ENCODE results near the gene EHHADH.
"Not testable (repeated sequence)": the region's sequence is repeated elsewhere in the genome, so short reads cannot be mapped to it uniquely, and the experiment has no call there.

EHHADH gene

DNA sequence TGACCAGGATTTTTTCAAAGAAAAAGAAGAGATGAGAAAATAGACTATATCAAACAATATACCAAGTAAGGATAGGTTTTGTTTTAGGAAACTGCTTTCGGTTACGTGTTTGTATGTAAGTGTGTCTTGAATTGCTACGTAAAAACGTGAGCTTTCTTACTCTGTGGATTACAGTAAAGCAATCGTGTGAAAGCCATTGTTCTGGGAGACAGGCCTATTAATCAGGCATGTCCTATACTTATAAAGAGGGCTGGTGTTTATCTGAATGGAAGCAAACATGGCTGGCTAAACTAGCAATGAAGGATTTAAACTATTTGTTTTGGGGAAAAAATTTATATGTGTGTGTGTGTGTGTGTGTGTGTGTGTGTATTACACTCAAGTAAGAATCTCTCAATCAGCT is 2.6 kb downstream of the EHHADH start:
- peak in 2 of 3 experiments; percentile 9 to 59 for DNase-seq

DNA sequence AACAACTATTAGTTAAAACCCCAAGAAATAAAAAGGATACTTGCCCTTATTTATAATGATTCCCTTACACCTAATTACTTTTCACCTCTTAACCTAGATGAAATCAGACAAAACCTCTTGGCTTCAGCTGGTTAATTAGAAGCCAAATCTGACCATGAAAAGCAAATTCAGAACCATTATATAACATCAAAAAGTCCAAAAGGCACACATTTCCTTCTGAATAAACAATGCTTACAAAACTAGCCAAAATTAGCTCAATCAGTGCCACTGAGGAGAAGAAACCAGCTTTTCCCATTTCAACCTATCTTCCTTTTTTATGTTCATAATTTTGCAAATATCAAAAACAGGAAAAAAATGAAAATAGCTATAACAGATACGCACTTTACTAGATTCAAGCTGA is 3.2 kb downstream of the EHHADH start:
- DNase-seq: no peak

DNA sequence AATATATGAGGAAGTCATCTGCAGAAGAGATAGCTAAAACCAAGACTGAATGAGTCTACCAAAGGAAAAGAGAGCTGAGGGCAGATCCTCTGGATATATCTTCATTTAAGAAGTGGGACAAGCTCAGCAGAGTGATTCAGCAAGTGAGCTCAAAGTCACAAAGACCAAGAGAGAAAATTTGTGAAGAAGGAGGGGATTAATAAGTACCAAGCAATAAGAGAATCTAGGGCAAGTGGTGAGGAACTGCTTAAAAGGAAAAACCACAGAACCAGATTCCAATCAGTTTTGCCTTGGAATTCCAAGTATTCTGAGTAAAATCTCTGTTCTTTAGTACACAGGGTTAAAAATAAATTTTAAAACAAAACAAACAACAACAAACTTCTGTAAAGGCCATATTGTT is 3.6 kb downstream of the EHHADH start:
- no peak for DNase-seq

DNA sequence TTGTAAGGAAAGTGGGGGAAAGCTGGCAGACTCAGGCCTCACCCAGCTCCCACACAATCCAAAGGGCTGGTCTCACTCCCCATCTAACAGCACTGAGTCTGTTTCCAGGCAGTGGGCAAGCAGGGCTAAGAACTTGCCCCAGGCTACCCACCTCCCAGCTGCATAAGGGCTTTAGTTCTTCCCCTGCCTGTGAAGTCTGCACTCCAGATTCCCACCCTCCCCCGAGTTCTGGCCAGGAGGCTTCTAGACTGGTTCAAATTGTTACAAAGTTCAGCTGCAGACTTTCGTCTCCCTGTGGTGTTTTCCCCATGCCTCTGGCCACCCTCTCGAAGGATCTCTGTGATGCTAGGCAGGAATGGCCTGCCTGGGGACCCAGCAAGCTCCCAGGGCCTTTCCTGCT is 11.2 kb downstream of the EHHADH start:
- DNase-seq: no peak

DNA sequence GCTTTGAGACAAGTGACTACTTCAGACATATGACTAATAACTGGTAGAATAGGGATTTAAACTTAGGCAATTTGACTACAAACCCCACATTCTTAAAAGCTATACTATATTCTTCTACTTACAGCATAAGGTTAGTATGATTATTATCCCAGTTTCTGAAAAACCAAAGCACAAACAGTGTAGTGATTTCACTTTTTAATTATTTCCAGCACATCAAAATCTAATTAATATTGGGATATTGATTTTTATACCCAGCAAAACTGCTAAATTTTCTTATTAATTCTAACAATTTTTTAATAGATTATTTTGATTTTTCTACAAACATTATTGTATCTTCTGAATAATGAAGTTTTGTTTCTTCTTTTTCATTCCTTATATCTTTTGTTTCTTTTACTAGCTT is 16.9 kb downstream of the EHHADH start:
- no peak for DNase-seq

DNA sequence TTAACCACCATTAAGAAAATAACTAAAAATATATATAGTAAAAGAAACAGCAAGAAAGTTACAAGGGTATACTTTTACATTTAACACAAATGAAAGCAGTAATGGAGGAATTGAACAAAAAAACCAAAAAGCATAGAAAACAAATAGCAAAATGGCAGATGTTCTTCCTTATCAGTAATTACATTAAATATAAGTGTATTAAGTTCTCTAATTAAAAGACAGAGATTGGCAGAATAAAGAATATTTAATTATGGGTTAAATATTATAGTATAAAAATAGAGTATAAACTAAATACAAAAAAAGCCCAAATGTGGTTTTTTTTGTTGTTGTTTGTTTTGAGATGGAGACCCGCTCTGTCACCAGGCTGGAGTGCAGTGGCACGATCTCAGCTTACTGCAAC is 20.5 kb downstream of the EHHADH start:
- no peak for DNase-seq

DNA sequence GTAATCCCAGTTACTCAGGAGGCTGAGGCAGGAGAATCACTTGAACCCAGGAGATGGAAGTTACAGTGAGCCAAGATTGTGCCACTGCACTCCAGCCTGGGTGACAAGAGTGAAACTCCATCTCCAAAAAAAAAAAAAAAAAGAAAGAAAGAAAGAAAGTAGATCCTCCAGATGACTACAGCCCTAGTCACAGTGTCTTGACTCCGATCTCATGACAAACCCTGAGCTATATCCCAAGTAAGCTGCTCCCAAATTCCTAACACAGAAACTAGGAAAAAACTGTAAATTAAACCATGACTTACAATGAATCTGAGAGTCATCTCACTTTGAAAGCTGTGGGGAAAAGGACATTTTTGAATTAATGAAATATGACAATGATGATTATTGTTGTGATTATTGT is 27.3 kb downstream of the EHHADH start:
- not testable (repeated sequence) for DNase-seq

DNA sequence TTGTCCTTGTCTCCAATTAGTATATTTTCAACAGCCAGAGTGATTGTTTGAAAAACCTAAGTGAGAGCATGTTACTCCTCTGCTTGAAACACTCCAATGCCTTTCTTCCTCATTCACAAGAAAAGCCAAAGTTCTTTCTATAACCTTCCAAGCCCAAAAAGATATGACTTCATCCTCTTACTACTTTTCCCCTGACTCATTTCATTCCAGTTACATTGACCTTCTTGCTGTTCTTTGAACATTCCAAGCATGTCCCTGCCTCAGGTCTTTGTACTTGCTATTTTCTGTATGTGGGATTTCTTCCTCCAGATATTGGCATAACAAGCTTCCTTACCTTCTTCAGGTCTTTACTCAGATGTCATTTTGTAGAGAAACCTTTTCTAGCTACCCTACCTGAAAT is 28.3 kb downstream of the EHHADH start:
- DNase-seq: no peak

DNA sequence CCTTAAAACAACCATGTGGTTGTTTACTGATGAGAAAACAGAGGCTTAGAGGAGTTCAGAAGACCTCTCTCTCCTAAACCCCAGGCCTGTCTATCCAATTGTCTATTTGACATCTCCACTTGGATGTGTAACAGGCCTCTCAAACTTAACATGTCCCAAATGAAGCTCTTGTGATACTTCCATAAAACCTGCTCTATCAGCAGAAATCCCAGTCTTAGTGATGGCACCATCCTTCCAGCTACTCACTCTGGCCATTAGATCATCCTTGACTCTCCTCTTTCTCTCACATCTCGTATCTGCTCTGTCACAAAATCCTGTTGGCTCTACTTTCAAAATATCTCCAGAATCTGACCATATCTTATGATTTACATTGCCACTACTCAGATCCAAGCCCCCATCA is 28.8 kb downstream of the EHHADH start:
- DNase-seq: no peak

DNA sequence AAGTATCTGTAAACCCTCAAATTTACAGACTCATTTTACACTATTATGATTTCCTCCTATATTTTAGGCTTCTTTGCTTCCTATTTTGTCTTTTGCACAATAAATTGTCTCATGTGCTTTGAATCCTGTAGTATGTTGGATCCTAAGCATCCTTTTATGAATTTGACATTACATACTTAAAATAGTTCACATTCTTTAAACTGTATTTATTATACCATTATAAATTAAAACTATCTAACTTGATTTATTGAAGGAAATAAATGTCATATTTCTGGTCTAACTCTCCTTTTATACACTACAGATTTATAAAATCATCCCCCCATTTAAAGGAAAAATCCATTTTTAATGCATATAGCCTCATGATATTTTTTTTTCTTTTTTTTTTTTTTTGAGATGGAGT is 32.6 kb downstream of the EHHADH start:
- DNase-seq: no peak

DNA sequence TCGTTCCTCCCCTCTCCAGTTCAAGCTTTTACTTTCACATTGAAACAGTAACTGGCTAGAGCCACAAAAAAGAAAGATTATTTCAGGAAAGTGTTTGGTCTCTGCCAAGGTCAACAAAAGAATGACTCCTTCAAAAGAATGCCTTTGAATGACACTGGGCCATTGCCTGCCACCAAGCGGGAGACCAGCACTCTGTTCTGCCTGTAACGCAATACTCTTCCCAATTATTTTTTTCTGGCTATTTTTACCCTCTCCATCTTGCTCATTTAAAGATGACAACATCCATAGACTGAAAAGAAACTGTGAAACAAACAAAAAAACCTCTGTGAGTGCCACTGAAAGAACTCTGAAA is 37.3 kb downstream of the EHHADH start:
- no peak for DNase-seq

DNA sequence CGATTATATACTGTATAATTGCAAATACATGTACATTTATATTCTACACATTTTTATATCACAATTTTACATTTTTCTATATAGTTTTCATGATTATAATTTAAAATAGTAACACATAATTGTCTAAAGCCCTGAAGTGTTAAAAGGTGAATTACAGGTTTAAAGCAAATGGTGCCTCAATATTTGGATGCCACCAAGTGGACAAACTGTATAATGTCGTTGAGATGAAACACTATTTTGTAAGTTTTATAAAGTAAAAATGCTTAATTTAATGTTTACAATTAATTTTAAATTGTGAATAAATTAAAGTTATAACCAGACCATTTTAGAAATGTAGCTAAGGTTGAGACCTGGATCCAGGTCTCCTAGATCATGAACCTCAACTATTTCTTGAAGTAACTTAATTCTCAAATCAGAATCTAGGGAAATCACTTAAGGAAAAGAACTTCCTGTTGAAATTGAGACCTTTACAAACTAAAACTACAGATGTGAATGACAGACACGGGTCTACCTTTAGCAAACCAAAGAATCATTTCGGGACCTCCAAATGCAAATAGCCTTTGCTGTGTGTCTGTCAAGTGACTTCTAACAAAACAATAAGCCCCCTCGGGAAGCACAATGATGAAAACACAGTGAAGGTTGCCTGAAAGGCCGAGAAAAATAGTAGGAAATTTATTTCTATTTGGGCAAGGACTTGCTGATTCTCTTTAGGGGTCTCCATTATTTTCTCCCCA is 37.8 kb downstream of the EHHADH start:
- DNase-seq: peak in 1 of 3 experiments; percentile 64

DNA sequence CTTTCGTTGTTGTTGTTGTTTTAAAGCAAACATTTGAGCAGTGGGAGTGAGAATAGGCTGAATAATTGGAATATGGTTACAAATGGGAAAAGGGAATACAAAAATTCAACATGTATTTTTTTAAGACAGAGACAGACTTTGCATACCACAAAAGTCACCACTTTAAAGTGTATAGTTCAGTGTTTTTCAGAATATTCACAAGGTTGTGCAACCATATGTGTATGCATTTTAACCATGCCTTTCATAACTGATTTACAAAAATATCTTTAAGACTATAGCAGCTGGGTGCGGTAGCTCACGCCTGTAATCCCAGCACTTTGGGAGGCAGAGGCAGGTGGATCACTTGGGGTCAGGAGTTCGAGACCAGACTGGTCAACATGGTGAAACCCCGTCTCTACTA is 41.3 kb downstream of the EHHADH start:
- no peak for DNase-seq

DNA sequence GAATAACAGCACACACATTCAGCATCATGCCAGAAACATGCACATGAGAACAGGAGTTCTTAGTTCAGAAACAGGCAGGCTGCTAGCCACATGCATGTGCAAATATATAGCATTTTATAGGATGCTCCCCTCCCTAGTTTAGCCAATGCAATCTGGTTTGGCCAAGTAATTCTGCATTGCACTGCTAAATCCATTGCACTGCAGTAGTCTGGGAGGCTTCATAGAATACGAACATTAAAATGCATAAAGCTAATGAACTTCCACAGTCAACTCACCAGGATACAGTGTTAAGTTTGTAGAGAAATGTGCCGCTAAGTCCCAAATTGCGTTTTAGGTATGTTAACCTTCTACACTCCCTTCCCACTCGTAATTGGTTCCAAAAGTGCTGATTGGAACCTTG is 41.8 kb downstream of the EHHADH start:
- DNase-seq: no peak

DNA sequence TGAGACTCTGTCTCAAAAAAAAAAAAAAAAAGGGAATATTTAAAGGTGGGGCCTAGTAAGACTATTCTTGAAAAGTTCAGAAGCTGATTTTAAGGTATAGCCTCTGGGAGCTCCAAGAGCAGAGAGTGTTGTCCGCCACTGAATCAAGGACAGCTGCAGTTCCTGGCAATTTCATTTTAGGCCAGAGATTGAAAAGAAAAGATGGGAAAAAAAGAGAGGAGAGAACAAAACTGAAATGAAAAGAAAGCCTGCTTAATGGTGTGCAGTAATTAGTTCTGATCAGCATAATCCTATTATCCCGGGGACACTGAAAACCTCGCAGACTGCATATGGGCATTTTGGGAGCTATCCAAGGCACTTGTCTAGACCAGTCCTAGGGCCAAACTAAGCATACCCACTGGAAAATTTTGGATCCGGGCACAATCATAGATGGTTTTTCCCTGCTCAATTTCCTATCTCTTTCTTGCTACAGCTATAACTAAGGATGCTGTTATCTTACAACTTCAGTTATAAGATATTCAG is 43.2 kb downstream of the EHHADH start:
- no peak for DNase-seq

DNA sequence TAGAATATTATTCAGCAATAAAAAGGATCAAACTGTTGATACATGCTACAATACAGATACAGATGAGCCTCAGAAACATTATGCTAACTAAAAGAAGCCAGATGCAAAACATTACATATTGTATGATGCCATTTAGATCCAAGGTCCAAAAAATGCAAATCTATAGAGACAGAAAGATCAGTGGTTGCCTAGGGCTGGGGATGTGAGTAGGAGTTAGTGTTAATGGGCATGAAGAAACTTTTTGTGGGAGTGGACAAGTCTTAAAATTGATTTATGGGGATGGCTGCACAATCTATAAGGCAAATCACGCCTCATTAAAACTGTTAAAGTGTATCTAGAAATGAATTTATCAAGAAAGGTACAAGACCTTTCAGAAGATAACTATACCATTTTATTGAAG is 45.0 kb downstream of the EHHADH start:
- no peak for DNase-seq

DNA sequence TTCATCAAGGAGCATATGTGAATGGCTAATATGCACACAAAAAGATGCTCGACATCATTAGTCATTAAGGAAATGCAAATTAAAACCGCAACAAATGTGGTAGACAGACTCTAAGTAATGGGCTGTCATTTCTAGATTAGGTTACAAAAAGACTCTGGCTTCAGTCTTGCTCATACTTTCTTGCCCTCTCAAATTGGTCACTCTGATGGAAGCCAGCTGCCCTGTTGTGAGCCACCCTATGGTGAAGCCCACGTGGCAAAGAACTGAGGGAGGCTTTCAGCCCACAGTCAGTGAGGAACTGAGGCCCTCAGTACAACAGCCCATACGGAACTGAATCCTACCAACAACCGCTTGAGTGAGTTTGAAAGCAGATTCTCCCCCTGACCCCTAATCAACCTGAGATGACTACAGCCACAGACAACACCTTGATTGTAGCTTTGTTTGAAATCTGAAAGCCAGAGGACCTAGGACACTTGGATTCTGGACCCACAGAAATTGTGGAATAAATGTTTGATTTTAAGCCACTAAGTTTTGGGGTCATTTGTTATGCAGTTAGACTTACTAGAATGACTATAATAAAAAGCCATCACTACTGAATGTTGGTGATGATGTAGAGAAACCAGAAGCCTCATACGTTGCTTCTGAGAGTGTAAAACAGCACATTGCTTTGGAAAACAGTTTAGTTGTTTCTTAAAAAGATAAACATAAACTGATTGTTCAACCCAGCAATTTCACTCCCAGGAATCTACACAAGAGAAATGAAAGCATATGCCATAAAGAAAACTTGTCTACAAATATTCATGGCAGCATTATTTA is 45.7 kb downstream of the EHHADH start:
- no peak for DNase-seq

DNA sequence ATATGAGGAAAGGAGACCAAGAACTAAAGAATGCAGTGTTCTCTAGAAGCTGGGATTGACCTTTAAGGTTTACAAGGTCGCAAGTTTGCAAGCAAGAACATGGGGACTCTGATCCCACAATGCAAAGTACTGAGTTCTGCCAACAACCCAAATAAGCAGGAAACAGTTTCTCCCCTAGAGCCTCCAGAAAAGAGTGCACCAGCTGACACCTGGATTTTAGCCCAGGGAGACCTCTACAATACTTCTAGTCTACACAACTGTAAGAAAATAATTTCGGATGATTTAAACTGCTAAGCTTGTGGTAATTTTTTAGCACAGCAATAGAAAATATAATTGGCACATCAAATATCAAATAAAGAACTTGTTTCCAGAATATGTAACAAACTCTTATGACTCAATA is 46.4 kb downstream of the EHHADH start:
- DNase-seq: no peak

DNA sequence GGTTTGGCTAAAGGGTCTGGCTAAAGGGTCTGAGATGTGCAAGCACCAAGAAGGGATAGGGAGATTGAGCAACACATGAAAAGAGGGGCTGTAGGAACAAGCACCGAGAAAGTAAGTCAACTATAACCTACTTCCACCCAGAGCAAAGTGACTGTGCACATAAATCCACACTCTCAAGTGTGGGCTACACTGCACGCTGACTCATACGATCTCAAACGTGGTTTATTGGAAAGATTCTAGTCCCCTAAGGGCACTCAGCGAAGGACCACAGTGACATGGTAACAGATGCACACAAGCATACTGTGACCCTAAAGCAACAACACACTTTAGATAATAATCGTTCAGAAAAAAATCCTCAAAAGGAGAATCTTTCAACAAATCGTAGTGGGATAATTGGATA is 48.0 kb downstream of the EHHADH start:
- DNase-seq: no peak

DNA sequence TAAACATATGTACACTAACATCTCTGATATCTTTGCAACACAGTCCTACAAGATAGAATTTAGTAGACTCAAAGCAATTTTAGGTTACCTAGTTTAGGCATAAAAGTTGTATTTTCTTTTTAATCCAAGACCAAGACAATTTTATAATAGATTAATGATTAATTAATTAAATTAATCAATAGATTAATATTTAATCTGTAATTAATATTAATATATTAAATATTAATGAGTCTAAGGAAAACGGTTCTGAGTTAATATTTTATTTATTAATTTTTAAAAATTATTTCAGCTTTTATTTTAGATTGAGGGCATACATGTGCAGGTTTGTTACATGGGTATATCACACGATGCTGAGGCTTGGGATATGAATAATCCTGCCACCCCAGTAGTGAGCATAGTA is 49.0 kb downstream of the EHHADH start:
- DNase-seq: no peak

DNA sequence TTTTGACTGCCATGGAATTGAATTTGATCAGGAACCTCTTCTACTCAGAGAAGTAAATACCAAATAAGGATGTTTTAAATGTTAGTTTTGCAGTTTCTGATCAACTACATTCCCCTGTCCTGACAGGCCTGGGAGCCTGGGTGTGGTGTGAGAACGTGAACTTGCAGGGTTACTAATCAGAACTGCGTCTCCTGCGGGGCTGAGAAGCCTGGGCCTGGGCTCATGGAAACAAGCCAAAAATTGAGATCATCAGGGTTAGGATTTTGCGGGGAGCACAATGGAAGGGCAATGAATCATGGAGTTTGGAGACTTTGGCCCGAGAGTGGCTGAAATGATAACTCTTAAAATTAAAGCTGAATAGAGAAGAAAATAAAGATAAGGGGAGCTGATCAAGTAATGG is 53.2 kb downstream of the EHHADH start:
- DNase-seq: no peak

DNA sequence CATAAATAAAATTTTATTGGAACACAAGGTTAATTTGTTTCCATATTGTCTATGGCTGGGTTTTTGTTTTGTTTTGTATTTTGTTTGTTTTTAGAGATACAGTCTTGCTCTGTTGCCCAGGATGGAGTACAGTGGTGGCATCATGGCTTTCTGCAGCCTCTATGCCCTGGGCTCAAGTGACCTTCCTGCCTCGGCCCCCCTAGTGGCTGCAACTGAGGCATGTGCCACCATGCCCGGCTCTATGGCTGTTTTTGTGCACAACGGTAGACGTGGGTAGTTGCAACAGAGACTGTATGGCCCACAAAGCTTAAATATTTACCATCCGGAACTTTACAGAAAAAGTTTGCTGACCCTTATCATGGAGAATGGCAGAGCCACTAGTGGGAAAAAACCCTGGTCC is 54.2 kb downstream of the EHHADH start:
- DNase-seq: no peak

DNA sequence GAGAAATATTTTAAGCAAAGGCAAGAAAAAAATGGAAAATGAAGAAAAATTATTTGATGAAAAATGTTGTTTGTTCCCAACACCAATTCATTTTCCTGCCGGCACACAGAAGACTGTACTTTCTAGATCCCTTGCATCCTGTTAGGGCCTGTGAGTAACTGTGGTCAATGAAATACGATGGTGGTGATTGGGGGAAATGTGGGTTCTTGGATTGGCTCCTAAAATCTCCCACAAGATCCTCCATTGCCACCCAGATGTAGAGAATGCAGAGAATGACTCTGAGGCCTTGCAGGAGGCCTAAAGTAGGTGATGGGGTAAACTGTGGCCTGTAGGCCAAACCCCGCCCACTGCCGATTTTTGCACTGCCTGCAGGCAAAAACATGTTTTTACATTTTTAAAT is 54.6 kb downstream of the EHHADH start:
- DNase-seq: no peak

DNA sequence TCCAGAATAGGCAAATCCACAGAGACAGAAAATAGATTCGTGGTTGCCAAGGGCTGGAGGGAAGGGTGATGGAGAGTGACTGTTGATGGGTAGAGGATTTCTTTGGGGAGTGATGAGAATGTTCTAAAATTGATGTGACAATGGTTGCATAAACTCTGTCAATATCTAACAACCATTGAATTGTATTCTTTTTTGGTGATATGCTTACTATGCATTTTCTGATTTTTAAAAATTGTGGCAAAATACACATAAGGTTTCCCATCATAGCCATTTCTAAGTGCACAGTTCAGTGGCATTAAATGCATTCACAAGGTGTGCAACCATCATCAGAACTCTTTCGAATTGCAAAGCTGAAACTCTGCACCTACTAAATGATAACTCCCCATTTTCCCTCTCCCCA is 56.8 kb downstream of the EHHADH start:
- no peak for DNase-seq

DNA sequence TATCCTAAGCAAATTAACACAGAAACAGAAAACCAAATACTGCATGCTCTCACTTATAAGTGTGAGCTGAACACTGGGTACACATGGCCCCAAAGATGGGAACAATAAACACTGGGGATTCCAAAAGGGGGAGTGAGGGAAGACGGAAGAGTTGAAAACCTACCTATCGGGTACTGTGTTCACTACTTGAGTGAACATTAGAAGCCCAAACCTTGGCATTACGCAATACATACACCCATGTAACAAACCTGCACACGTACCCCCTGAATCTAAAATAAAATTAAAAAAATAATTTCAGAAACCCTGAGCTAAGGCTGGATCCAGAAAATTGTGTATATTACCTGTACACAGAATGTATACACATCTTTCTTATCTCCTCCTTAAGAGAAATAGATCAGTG is 58.2 kb downstream of the EHHADH start:
- DNase-seq: no peak

Measured in NCI-H1417 (cell line).